HFF-Myc (cell line): ENCODE measurements around the gene DGAT2.

ENCODE experiments used
- DNase-seq: peaks from one replicate; pipeline ENCODE4 v3.0.0-alpha.2; 2011; ENCODE audit warnings: low read depth; ENCODE audit errors: extremely low read depth
- H3K4me3 ChIP-seq: replicated peaks from 2 replicates; pipeline ENCODE4 v1.5.1; 2011; ENCODE audit warnings: low read depth, mild to moderate bottlenecking, control low read depth, low read length
- CTCF ChIP-seq: IDR thresholded peaks from 2 replicates; pipeline ENCODE4 v1.5.1; 2012; ENCODE audit warnings: mild to moderate bottlenecking, low read depth, low read length, control low read depth; ENCODE audit errors: missing control alignments

DGAT2 gene

GRCh38 chr11:75784085-75784478 lies 15.5 kb downstream of the DGAT2 start:
- no peak for DNase-seq
- no peak overlapping the region for H3K4me3 ChIP-seq
- no peak for TF ChIP-seq CTCF

GRCh38 chr11:75784506-75784905 lies 15.9 kb downstream of the DGAT2 start:
- H3K4me3 ChIP-seq, result no peak overlapping the region
- TF ChIP-seq CTCF, result no peak
- no peak for DNase-seq

GRCh38 chr11:75785187-75785586 lies 16.6 kb downstream of the DGAT2 start:
- no peak for TF ChIP-seq CTCF

GRCh38 chr11:75786101-75786736 lies 17.6 kb downstream of the DGAT2 start:
- DNase-seq, result no peak
- TF ChIP-seq CTCF, result no peak
- no peak overlapping the region for H3K4me3 ChIP-seq

More at GRCh38 chr11:75785187-75785586, 16.6 kb downstream of the DGAT2 start:
- DNase-seq, result no peak
- H3K4me3 ChIP-seq, result no peak overlapping the region

GRCh38 chr11:75789521-75789920 lies 20.9 kb downstream of the DGAT2 start:
- no peak for DNase-seq

GRCh38 chr11:75790986-75791385 lies 22.4 kb downstream of the DGAT2 start:
- no peak for TF ChIP-seq CTCF
- no peak overlapping the region for H3K4me3 ChIP-seq

More at GRCh38 chr11:75789521-75789920, 20.9 kb downstream of the DGAT2 start:
- TF ChIP-seq CTCF, result no peak
- no peak overlapping the region for H3K4me3 ChIP-seq

More at GRCh38 chr11:75790986-75791385, 22.4 kb downstream of the DGAT2 start:
- no peak for DNase-seq
